ENCODE data around the gene GLB1L2. TPM values are rescaled to one million over a fixed set of nuclear protein-coding genes. Genes with fewer than 3 reads are reported as not detected.

The GLB1L2 gene
- total RNA-seq, 1 donor from 2014 or later = 0.39 TPM

- DNase-seq (ENCODE audit: low read depth in 2 of 2) = no peak
Measured at GRCh38 chr11:134347441-134347840, 15.7 kb downstream of the GLB1L2 start.

- DNase-seq (ENCODE audit: low read depth in 2 of 2) = no peak
Measured at GRCh38 chr11:134349109-134349801, 17.5 kb downstream of the GLB1L2 start.

GRCh38 chr11:134349802-134350355 lies 18.1 kb downstream of the GLB1L2 start:
- no peak for DNase-seq (ENCODE audit: low read depth in 2 of 2)

- no peak for DNase-seq (ENCODE audit: low read depth in 2 of 2)
Measured at GRCh38 chr11:134350381-134350780, 18.6 kb downstream of the GLB1L2 start.

GRCh38 chr11:134352111-134352510 lies 20.3 kb downstream of the GLB1L2 start:
- DNase-seq (ENCODE audit: low read depth in 2 of 2) = no peak

- DNase-seq (ENCODE audit: low read depth in 2 of 2) = no peak
Measured at GRCh38 chr11:134355136-134355535, 23.3 kb downstream of the GLB1L2 start.

GRCh38 chr11:134355656-134356055 lies 23.9 kb downstream of the GLB1L2 start:
- no peak for DNase-seq (ENCODE audit: low read depth in 2 of 2)

- no peak for DNase-seq (ENCODE audit: low read depth in 2 of 2)
Measured at GRCh38 chr11:134356656-134357544, 25.1 kb downstream of the GLB1L2 start.

- no peak for DNase-seq (ENCODE audit: low read depth in 2 of 2)
Measured at GRCh38 chr11:134357545-134357839, 25.7 kb downstream of the GLB1L2 start.

GRCh38 chr11:134358165-134358855 lies 26.5 kb downstream of the GLB1L2 start:
- DNase-seq (ENCODE audit: low read depth in 2 of 2) = no peak

GRCh38 chr11:134358856-134359490 lies 27.2 kb downstream of the GLB1L2 start:
- DNase-seq (ENCODE audit: low read depth in 2 of 2) = no peak

GRCh38 chr11:134359646-134360045 lies 27.9 kb downstream of the GLB1L2 start:
- DNase-seq (ENCODE audit: low read depth in 2 of 2) = no peak

GRCh38 chr11:134360050-134360835 lies 28.5 kb downstream of the GLB1L2 start:
- peak; percentile 33 to 72 for DNase-seq (ENCODE audit: low read depth in 2 of 2)

GRCh38 chr11:134361661-134362060 lies 29.9 kb downstream of the GLB1L2 start:
- no peak for DNase-seq (ENCODE audit: low read depth in 2 of 2)

GRCh38 chr11:134362192-134362901 lies 30.6 kb downstream of the GLB1L2 start:
- no peak for DNase-seq (ENCODE audit: low read depth in 2 of 2)

- no peak for DNase-seq (ENCODE audit: low read depth in 2 of 2)
Measured at GRCh38 chr11:134363161-134363560, 31.4 kb downstream of the GLB1L2 start.

- no peak for DNase-seq (ENCODE audit: low read depth in 2 of 2)
Measured at GRCh38 chr11:134363592-134363991, 31.8 kb downstream of the GLB1L2 start.

- DNase-seq (ENCODE audit: low read depth in 2 of 2) = no peak
Measured at GRCh38 chr11:134364261-134364660, 32.5 kb downstream of the GLB1L2 start.

GRCh38 chr11:134365011-134365925 lies 33.5 kb downstream of the GLB1L2 start:
- DNase-seq (ENCODE audit: low read depth in 2 of 2) = no peak
